HepG2 (cell line): ENCODE results near the gene ACTL7B. TPM values are rescaled to one million over a fixed set of nuclear protein-coding genes. Genes with fewer than 3 reads are reported as not detected.

Experiments used
- BRD4 ChIP-seq: sonication (generic); formaldehyde crosslinking; IDR thresholded peaks from 2 replicates; pipeline ENCODE4 v1.4.0; 2020; ENCODE audit warnings: missing genetic modification reagents
- DMAP1 ChIP-seq: IDR thresholded peaks from 2 replicates; pipeline ENCODE4 v1.6.1; 2016
- FOXA3 ChIP-seq: IDR thresholded peaks from 2 replicates; pipeline ENCODE4 v1.6.1; 2016; ENCODE audit warnings: missing genetic modification reagents, missing compliant biosample characterization
- GZF1 ChIP-seq: sonication (generic); formaldehyde crosslinking; IDR thresholded peaks from 2 replicates; pipeline ENCODE4 v1.5.1; 2020; ENCODE audit warnings: mild to moderate bottlenecking, missing genetic modification reagents
- IRF2 ChIP-seq: IDR thresholded peaks from 2 replicates; pipeline ENCODE4 v1.6.1; 2018; ENCODE audit warnings: missing genetic modification reagents, missing compliant biosample characterization
- IRX3 ChIP-seq: sonication (generic); formaldehyde crosslinking; IDR thresholded peaks from 2 replicates; pipeline ENCODE4 v1.8.1; 2023; ENCODE audit warnings: mild to moderate bottlenecking, low read depth, missing genetic modification reagents, borderline replicate concordance
- KAT8 ChIP-seq: IDR thresholded peaks from 2 replicates; pipeline ENCODE4 v1.6.1; 2016; ENCODE audit warnings: missing genetic modification reagents, missing compliant biosample characterization
- LCORL ChIP-seq, 2 experiments: fragments of 450-650 bp in 1 of 2; sonication (generic) in 1 of 2; formaldehyde crosslinking in 1 of 2; IDR thresholded peaks; 2 replicates each; pipeline versions ENCODE4 v1.5.0 to v1.6.1; 2017 to 2020; ENCODE audit warnings: antibody characterized with exemption in 1 of 2, missing genetic modification reagents in 1 of 2
- MIXL1 ChIP-seq: IDR thresholded peaks from 2 replicates; pipeline ENCODE4 v1.6.1; 2016
- NBN ChIP-seq: fragments of 450-650 bp; conservative IDR thresholded peaks from 2 replicates; pipeline ENCODE4 v1.6.1; 2017
- NR2F2 ChIP-seq: IDR thresholded peaks from 2 replicates; pipeline ENCODE4 v1.6.1; 2012; ENCODE audit warnings: low read depth, inconsistent platforms, borderline replicate concordance
- PHF21A ChIP-seq: sonication (generic); formaldehyde crosslinking; IDR thresholded peaks from 2 replicates; pipeline ENCODE4 v1.5.0; 2020; ENCODE audit warnings: mild to moderate bottlenecking, missing genetic modification reagents
- PRMT3 ChIP-seq: sonication (generic); formaldehyde crosslinking; IDR thresholded peaks from 2 replicates; pipeline ENCODE4 v1.8.1; 2022; ENCODE audit warnings: low read depth, mild to moderate bottlenecking, moderate library complexity, missing genetic modification reagents, borderline replicate concordance
- RBM39 ChIP-seq: fragments of 200-400 bp; formaldehyde crosslinking; IDR thresholded peaks from one replicate; pipeline ENCODE4 v1.6.1; 2018; ENCODE audit warnings: antibody characterized with exemption, mild to moderate bottlenecking, low read depth, low read length; ENCODE audit not compliant: poor library complexity, severe bottlenecking
- SMC3 ChIP-seq: IDR thresholded peaks from 2 replicates; pipeline ENCODE4 v1.6.1; 2011; ENCODE audit warnings: low read length, improper control_type of control experiment
- TOE1 ChIP-seq: sonication (generic); formaldehyde crosslinking; IDR thresholded peaks from 2 replicates; pipeline ENCODE4 v1.4.0; 2020; ENCODE audit warnings: mild to moderate bottlenecking, missing genetic modification reagents
- TOPORS ChIP-seq: sonication (generic); formaldehyde crosslinking; IDR thresholded peaks from 2 replicates; pipeline ENCODE4 v1.8.0; 2023; ENCODE audit warnings: mild to moderate bottlenecking, missing genetic modification reagents
- ZBTB7B ChIP-seq: sonication (generic); formaldehyde crosslinking; IDR thresholded peaks from 2 replicates; pipeline ENCODE4 v1.4.0; 2020; ENCODE audit warnings: missing genetic modification reagents
- ZFY ChIP-seq: sonication (generic); formaldehyde crosslinking; IDR thresholded peaks from 2 replicates; pipeline ENCODE4 v1.4.0; 2020; ENCODE audit warnings: missing genetic modification reagents
- ZNF251 ChIP-seq: sonication (generic); formaldehyde crosslinking; IDR thresholded peaks from 2 replicates; pipeline ENCODE4 v1.9.0; 2021; ENCODE audit warnings: mild to moderate bottlenecking, missing genetic modification reagents
- ZNF292 ChIP-seq: sonication (generic); formaldehyde crosslinking; IDR thresholded peaks from 2 replicates; pipeline ENCODE4 v1.8.1; 2022; ENCODE audit warnings: mild to moderate bottlenecking, low read depth, missing genetic modification reagents, borderline replicate concordance
- ZNF672 ChIP-seq: sonication (generic); formaldehyde crosslinking; IDR thresholded peaks from 2 replicates; pipeline ENCODE4 v1.8.1; 2022; ENCODE audit warnings: missing genetic modification reagents
- ZNF746 ChIP-seq: sonication (generic); formaldehyde crosslinking; IDR thresholded peaks from 2 replicates; pipeline ENCODE4 v1.8.0; 2022; ENCODE audit warnings: mild to moderate bottlenecking, missing genetic modification reagents
- ZNF841 ChIP-seq: sonication (generic); formaldehyde crosslinking; IDR thresholded peaks from 2 replicates; pipeline ENCODE4 v1.8.1; 2023; ENCODE audit warnings: missing genetic modification reagents, borderline replicate concordance
- polyA plus RNA-seq, 8 experiments: library from polyadenylated mRNA; depleted of rRNA in 3 of 8; stranded (reverse) in 7 of 8; unstranded in 1 of 8; fragments of >200 nt; fragmentation: Illumina TruSeq in 4 of 8; extraction: Trizol in 4 of 8; gene quantifications; 2 replicates each; pipeline versions ENCODE4 v1.2.1 to v1.2.3, GENCODE V29; 2011 to 2016; ENCODE audit warnings: low read depth in 4 of 8, missing spikeins in 1 of 8, mixed read lengths in 1 of 8; ENCODE audit not compliant: insufficient read depth in 1 of 8
- total RNA-seq, 5 experiments: library from RNA; depleted of rRNA; stranded (reverse); fragments of >200 nt; fragmentation: Illumina TruSeq; extraction: Trizol; gene quantifications; 2 replicates each; pipeline ENCODE4 v1.2.3, GENCODE V29; 2016; ENCODE audit warnings: low read depth in 1 of 5
- TF ChIP-seq, protein P1 (sequence below): sonication (generic); formaldehyde crosslinking; IDR thresholded peaks from 2 replicates; pipeline ENCODE4 v1.5.1; 2020; ENCODE audit warnings: missing genetic modification reagents, mild to moderate bottlenecking, borderline replicate concordance
- TF ChIP-seq, protein P2 (sequence below): sonication (generic); formaldehyde crosslinking; IDR thresholded peaks from 2 replicates; pipeline ENCODE4 v1.8.0; 2023; ENCODE audit warnings: mild to moderate bottlenecking, missing genetic modification reagents
- TF ChIP-seq, protein P3 (sequence below): sonication (generic); formaldehyde crosslinking; IDR thresholded peaks from 2 replicates; pipeline ENCODE4; 2020; ENCODE audit warnings: missing genetic modification reagents, mild to moderate bottlenecking, borderline replicate concordance

The ACTL7B gene
- total and polyA plus RNA-seq, 2 of the 13 experiments (the other 11 are each of a cell fraction or from before 2014, with no cell fraction given): 0.07 to 0.11 TPM

DNA sequence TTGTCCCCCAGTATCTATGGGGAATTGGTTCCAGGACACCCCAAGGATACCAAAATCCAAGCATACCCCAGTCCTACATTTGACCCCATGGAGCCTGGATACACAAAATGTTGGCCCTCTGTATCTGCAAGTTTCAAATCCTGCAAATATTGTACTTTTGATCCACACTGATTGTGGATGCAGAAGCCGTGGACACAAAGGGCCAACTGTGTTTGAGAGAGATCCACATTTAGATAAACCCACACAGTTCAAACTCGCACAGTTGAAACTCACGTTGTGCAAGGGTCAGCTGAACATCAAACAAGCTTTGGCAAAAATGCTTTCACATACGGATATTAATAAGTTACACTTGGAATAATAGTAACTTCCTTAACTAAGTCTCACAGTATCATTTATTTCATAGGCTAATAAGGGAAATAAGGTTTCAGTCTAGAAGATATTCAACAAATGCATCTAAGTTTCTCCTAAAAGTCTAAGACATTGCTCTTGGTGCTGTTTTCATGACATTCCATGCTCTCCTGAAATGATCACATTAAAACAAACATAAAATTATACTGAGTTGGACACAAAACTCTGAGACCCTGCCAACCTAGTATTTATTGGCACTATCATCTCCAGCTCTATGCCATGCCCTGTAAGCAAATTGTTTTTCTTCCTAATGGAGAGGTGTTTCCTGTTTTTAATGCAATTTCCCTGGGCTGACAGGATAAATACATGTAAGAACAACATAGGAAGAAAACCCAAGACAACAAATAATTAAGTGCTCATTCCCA, 38.6 kb upstream of the ACTL7B start (continued):
- TF ChIP-seq, protein P1, sequence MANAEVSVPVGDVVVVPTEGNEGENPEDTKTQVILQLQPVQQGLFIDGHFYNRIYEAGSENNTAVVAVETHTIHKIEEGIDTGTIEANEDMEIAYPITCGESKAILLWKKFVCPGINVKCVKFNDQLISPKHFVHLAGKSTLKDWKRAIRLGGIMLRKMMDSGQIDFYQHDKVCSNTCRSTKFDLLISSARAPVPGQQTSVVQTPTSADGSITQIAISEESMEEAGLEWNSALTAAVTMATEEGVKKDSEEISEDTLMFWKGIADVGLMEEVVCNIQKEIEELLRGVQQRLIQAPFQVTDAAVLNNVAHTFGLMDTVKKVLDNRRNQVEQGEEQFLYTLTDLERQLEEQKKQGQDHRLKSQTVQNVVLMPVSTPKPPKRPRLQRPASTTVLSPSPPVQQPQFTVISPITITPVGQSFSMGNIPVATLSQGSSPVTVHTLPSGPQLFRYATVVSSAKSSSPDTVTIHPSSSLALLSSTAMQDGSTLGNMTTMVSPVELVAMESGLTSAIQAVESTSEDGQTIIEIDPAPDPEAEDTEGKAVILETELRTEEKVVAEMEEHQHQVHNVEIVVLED: no peak
- no peak for TF ChIP-seq ZNF841 (CRISPR knock-in tag)
- peak; percentile 69 for TF ChIP-seq KAT8 (CRISPR knock-in tag)
- TF ChIP-seq GZF1 (CRISPR knock-in tag): no peak
- TF ChIP-seq MIXL1 (CRISPR knock-in tag): peak; percentile 90
- TF ChIP-seq TOE1: no peak
- no peak for TF ChIP-seq PRMT3
- TF ChIP-seq, protein P2, sequence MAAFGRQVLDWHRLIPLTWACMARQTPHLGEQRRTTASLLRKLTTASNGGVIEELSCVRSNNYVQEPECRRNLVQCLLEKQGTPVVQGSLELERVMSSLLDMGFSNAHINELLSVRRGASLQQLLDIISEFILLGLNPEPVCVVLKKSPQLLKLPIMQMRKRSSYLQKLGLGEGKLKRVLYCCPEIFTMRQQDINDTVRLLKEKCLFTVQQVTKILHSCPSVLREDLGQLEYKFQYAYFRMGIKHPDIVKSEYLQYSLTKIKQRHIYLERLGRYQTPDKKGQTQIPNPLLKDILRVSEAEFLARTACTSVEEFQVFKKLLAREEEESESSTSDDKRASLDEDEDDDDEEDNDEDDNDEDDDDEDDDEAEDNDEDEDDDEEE: no peak
- TF ChIP-seq IRF2 (CRISPR knock-in tag): peak; percentile 87
- TF ChIP-seq NR2F2: peak; percentile 95
- TF ChIP-seq DMAP1 (CRISPR knock-in tag): peak; percentile 27; the same call in 1 of the 2 replicates
- TF ChIP-seq ZNF251: no peak
- TF ChIP-seq ZNF292 (CRISPR knock-in tag): peak; percentile 50; the same call in 1 of the 2 replicates
- peak; percentile 29; the same call in 1 of the 2 replicates for TF ChIP-seq SMC3
- TF ChIP-seq ZNF746 (CRISPR knock-in tag): no peak
- TF ChIP-seq LCORL (IDR thresholded peaks at IDR 0.05): peak; percentile 78; the same call in 1 of the 2 replicates
- TF ChIP-seq LCORL (CRISPR knock-in tag; IDR thresholded peaks at IDR 0.05): peak; percentile 88
- no peak for TF ChIP-seq TOPORS (CRISPR knock-in tag)
- TF ChIP-seq ZFY (CRISPR knock-in tag): 0 out of 2 replicates have a peak, but pooled peaks have one; percentile 21
- TF ChIP-seq RBM39: no peak
- peak; percentile 81; the same call in 1 of the 2 replicates for TF ChIP-seq ZBTB7B
- no peak for TF ChIP-seq IRX3
- TF ChIP-seq, protein P3, sequence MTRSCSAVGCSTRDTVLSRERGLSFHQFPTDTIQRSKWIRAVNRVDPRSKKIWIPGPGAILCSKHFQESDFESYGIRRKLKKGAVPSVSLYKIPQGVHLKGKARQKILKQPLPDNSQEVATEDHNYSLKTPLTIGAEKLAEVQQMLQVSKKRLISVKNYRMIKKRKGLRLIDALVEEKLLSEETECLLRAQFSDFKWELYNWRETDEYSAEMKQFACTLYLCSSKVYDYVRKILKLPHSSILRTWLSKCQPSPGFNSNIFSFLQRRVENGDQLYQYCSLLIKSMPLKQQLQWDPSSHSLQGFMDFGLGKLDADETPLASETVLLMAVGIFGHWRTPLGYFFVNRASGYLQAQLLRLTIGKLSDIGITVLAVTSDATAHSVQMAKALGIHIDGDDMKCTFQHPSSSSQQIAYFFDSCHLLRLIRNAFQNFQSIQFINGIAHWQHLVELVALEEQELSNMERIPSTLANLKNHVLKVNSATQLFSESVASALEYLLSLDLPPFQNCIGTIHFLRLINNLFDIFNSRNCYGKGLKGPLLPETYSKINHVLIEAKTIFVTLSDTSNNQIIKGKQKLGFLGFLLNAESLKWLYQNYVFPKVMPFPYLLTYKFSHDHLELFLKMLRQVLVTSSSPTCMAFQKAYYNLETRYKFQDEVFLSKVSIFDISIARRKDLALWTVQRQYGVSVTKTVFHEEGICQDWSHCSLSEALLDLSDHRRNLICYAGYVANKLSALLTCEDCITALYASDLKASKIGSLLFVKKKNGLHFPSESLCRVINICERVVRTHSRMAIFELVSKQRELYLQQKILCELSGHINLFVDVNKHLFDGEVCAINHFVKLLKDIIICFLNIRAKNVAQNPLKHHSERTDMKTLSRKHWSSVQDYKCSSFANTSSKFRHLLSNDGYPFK (CRISPR knock-in tag): no peak
- TF ChIP-seq NBN: no peak
- TF ChIP-seq ZNF672 (CRISPR knock-in tag): no peak
- peak; percentile 73; the same call in 1 of the 2 replicates for TF ChIP-seq PHF21A
- TF ChIP-seq FOXA3 (CRISPR knock-in tag): peak; percentile 93
- TF ChIP-seq BRD4 (CRISPR knock-in tag): peak; percentile 90; the same call in 1 of the 2 replicates
